ENCODE results near the gene ERVMER34-1. TPM values are rescaled to one million over a fixed set of nuclear protein-coding genes. Genes with fewer than 3 reads are reported as not detected.

Gene ERVMER34-1
- total RNA-seq, 1 experiment from 2014 or later: 0.32 TPM

- no TSS peak for BruUV-seq (replicated peaks)
- intact Hi-C loops (cut with micrococcal nuclease; ENCODE audit: unreplicated experiment): loop anchor here (10.0 kb wide), 1 partner anchor 153 kb away; the partner anchor contains the start of gene RASL11B
- TF ChIP-seq CTCF (conservative IDR thresholded peaks at IDR 0.05; ENCODE audit: low read depth, low read length) (no peak), EZH2 (IDR thresholded peaks at IDR 0.05; ENCODE audit: borderline replicate concordance, low read depth, low read length, poor library complexity, severe bottlenecking) (no peak)
- CTCF ChIA-PET: no interaction called here
- H3K9me3 ChIP-seq (ENCODE audit: low read depth, low read length, poor library complexity, severe bottlenecking): no peaks in the 10 kb centered on the region
- POLR2A ChIA-PET (ENCODE audit: low non-redundant PET): interaction anchor here (0.5 to 0.7 kb wide), 3 partner anchors 65 to 103 kb away, joined by 3 to 4 read pairs (median 3); no protein-coding TSS in a partner anchor
- H3K27me3 ChIP-seq (replicated peaks; ENCODE audit: insufficient read depth, low read depth, low read length, poor library complexity): no peaks in the 10 kb centered on the region
- H3K4me1 ChIP-seq (ENCODE audit: insufficient read depth, low read length, poor library complexity, severe bottlenecking): peaks cover 11% of the 10 kb centered on the region
- peak overlapping the region; percentile 79 for H3K4me3 ChIP-seq (ENCODE audit: low read depth, low read length, poor library complexity, severe bottlenecking)
- no peak overlapping the region for H3K27ac ChIP-seq (ENCODE audit: low read depth, low read length, poor library complexity, severe bottlenecking)
- DNase-seq (ENCODE audit: low spot score): no peak
- H3K36me3 ChIP-seq (ENCODE audit: insufficient read depth, low read length, poor library complexity, severe bottlenecking): peaks cover 32% of the 10 kb centered on the region
Observed at GRCh38 chr4:52711834-52712250, 39.4 kb downstream of the ERVMER34-1 start.

GRCh38 chr4:52711272-52711671 is 40.0 kb downstream of the ERVMER34-1 start:
- intact Hi-C loops (cut with micrococcal nuclease; ENCODE audit: unreplicated experiment): loop anchor here (10.0 kb wide), 1 partner anchor 154 kb away; the partner anchor contains the start of gene RASL11B
- ChIA-PET CTCF (no interaction called here), POLR2A (ENCODE audit: low non-redundant PET) (no interaction called here)
- Histone ChIP-seq H3K4me3 (ENCODE audit: low read depth, low read length, poor library complexity, severe bottlenecking) (no peak overlapping the region), H3K36me3 (ENCODE audit: insufficient read depth, low read length, poor library complexity, severe bottlenecking) (peaks cover 29% of the 10 kb centered on the region), H3K4me1 (ENCODE audit: insufficient read depth, low read length, poor library complexity, severe bottlenecking) (peaks cover 11% of the 10 kb centered on the region), H3K9me3 (ENCODE audit: low read depth, low read length, poor library complexity, severe bottlenecking) (no peaks in the 10 kb centered on the region), H3K27me3 (replicated peaks; ENCODE audit: insufficient read depth, low read depth, low read length, poor library complexity) (no peaks in the 10 kb centered on the region), H3K27ac (ENCODE audit: low read depth, low read length, poor library complexity, severe bottlenecking) (no peak overlapping the region)
- no peak for DNase-seq (ENCODE audit: low spot score)
- no TSS peak for BruUV-seq (replicated peaks)
- TF ChIP-seq EZH2 (IDR thresholded peaks at IDR 0.05; ENCODE audit: borderline replicate concordance, low read depth, low read length, poor library complexity, severe bottlenecking) (no peak), CTCF (conservative IDR thresholded peaks at IDR 0.05; ENCODE audit: low read depth, low read length) (no peak)

- Histone ChIP-seq H3K4me1 (ENCODE audit: insufficient read depth, low read length, poor library complexity, severe bottlenecking) (peaks cover under 1% of the 10 kb centered on the region), H3K27me3 (replicated peaks; ENCODE audit: insufficient read depth, low read depth, low read length, poor library complexity) (no peaks in the 10 kb centered on the region), H3K9me3 (ENCODE audit: low read depth, low read length, poor library complexity, severe bottlenecking) (no peaks in the 10 kb centered on the region), H3K36me3 (ENCODE audit: insufficient read depth, low read length, poor library complexity, severe bottlenecking) (peaks cover 11% of the 10 kb centered on the region), H3K27ac (ENCODE audit: low read depth, low read length, poor library complexity, severe bottlenecking) (no peak overlapping the region), H3K4me3 (ENCODE audit: low read depth, low read length, poor library complexity, severe bottlenecking) (no peak overlapping the region)
- intact Hi-C loops (cut with micrococcal nuclease; ENCODE audit: unreplicated experiment): no loop called here
- BruUV-seq (replicated peaks): no TSS peak
- ChIA-PET CTCF (no interaction called here), POLR2A (ENCODE audit: low non-redundant PET) (no interaction called here)
- no peak for TF ChIP-seq EZH2 (IDR thresholded peaks at IDR 0.05; ENCODE audit: borderline replicate concordance, low read depth, low read length, poor library complexity, severe bottlenecking)
- TF ChIP-seq CTCF (conservative IDR thresholded peaks at IDR 0.05; ENCODE audit: low read depth, low read length): no peak
- DNase-seq (ENCODE audit: low spot score): no peak
Observed at GRCh38 chr4:52709155-52709554, 42.1 kb downstream of the ERVMER34-1 start.
